Endothelial cell of umbilical vein (primary cell): Measurements from ENCODE around the gene TDRD9.

Experiments
- EZH2 ChIP-seq: IDR thresholded peaks from 2 replicates; pipeline ENCODE4 v1.6.1; 2012; ENCODE audit warnings: borderline replicate concordance, low read depth, mild to moderate bottlenecking, moderate library complexity, low read length, inconsistent platforms; ENCODE audit not compliant: severe bottlenecking
- MYC ChIP-seq: IDR thresholded peaks from one replicate; pipeline ENCODE4 v1.6.1; 2011; ENCODE audit warnings: mild to moderate bottlenecking, low read depth, low read length
- POLR2A ChIP-seq: IDR thresholded peaks from 2 replicates; pipeline ENCODE4 v1.6.1; 2012; ENCODE audit warnings: low read depth, mild to moderate bottlenecking, control low read depth, low read length
- POLR2AphosphoS5 ChIP-seq: IDR thresholded peaks from 2 replicates; pipeline ENCODE4 v1.6.1; 2012; ENCODE audit warnings: low read depth, mild to moderate bottlenecking, control low read depth, low read length, moderate library complexity; ENCODE audit not compliant: insufficient read depth
- TF ChIP-seq, protein P1 (sequence below), 2 donors: IDR thresholded peaks; 1 replicate in 1 of 2; 2 replicates in 1 of 2; pipeline ENCODE4 v1.5.1; 2011; ENCODE audit warnings: low read length in 2 of 2, mild to moderate bottlenecking in 2 of 2, moderate library complexity in 2 of 2, control low read depth in 1 of 2, inconsistent platforms in 1 of 2, low read depth in 1 of 2; ENCODE audit not compliant: insufficient read depth in 1 of 2; ENCODE audit errors: extremely low read depth in 1 of 2

DNA sequence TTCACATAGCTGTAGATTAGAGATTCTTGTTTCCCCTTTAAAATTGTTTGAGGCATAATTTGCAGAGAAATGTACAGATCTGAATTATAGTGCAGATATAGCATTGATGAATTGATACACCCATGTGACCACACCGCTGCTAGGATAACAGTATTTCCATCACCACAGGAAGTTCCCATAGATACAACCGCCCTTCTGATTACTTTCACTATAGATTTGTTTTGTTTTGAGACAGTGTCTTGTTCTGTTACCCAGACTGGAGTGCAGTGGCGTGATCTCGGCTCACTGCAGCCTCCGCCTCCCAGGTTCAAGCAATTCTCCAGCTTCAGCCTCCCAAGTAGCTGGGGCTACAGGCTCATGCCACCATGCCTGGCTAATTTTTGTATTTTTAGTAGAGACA is 148.5 kb downstream of the TDRD9 start:
- TF ChIP-seq, protein P1, sequence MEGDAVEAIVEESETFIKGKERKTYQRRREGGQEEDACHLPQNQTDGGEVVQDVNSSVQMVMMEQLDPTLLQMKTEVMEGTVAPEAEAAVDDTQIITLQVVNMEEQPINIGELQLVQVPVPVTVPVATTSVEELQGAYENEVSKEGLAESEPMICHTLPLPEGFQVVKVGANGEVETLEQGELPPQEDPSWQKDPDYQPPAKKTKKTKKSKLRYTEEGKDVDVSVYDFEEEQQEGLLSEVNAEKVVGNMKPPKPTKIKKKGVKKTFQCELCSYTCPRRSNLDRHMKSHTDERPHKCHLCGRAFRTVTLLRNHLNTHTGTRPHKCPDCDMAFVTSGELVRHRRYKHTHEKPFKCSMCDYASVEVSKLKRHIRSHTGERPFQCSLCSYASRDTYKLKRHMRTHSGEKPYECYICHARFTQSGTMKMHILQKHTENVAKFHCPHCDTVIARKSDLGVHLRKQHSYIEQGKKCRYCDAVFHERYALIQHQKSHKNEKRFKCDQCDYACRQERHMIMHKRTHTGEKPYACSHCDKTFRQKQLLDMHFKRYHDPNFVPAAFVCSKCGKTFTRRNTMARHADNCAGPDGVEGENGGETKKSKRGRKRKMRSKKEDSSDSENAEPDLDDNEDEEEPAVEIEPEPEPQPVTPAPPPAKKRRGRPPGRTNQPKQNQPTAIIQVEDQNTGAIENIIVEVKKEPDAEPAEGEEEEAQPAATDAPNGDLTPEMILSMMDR (IDR thresholded peaks at IDR 0.05; ENCODE audit: extremely low read depth in 1 of 2, insufficient read depth in 1 of 2, low read depth in 1 of 2, low read length in 2 of 2), result no peak
- TF ChIP-seq POLR2A (no peak), EZH2 (no peak), MYC (no peak), POLR2AphosphoS5 (no peak)
